Ovary (tissue), 3 donors: Measurements from ENCODE around the gene FTCD.
"Not testable (repeated sequence)": the region's sequence is repeated elsewhere in the genome, so short reads cannot be mapped to it uniquely, and the experiment has no call there.

Source experiments
- CTCF ChIP-seq, 3 donors: fragments of 450-650 bp in 2 of 3; fragments of 200-600 bp in 1 of 3; IDR thresholded peaks; one replicate each; pipeline versions ENCODE4 v1.5.1 to v1.8.0; 2016 to 2022; ENCODE audit warnings: antibody characterized with exemption in 3 of 3, mild to moderate bottlenecking in 1 of 3
- POLR2A ChIP-seq: fragments of 450-650 bp; IDR thresholded peaks from one replicate; pipeline ENCODE4 v1.6.1; 2017; ENCODE audit warnings: antibody characterized with exemption, mild to moderate bottlenecking, moderate library complexity
- donor health status: DM: no; HTN: no; CAD: no.

GRCh38 chr21:46170436-46171193, 15.2 kb upstream of the FTCD start:
- TF ChIP-seq CTCF (IDR thresholded peaks at IDR 0.05); POLR2A: not testable (repeated sequence)
